HepG2 (cell line): Measurements from ENCODE around the gene PCBP4. TPM values are rescaled to one million over a fixed set of nuclear protein-coding genes. Genes with fewer than 3 reads are reported as not detected.

Experiments used
- ATAC-seq: fragments of 200-7000 bp; cut with Tn5 transposase; 3 replicates; pipeline ENCODE4 v1.9.1; 2020; ENCODE audit warnings: mild to moderate bottlenecking, moderate library complexity
- BruUV-seq: library from RNA; stranded (reverse); fragments of 400-500 nt; replicated peaks from 2 replicates; lab custom pipeline; 2021; lab: Mats Ljungman, UMichigan
- CTCF ChIA-PET: fragments of 300-600 bp; formaldehyde crosslinking; extraction: SDS; loops from one replicate; lab custom pipeline; 2021; ENCODE audit warnings: low total read pairs, inconsistent platforms, low intra/inter-chr PET ratio; lab: Yijun Ruan, JAX
- POLR2A ChIA-PET: fragments of 350-600 bp; sonication (Branson Sonifier 250); formaldehyde crosslinking; loops from one replicate; lab custom pipeline; 2020; ENCODE audit warnings: antibody characterized with exemption, inconsistent platforms; lab: Yijun Ruan, JAX
- DNase-seq: peaks from one replicate; pipeline ENCODE4 v3.0.0-alpha.2; 2015; ENCODE audit warnings: low spot score
- FAIRE-seq: peaks from 3 replicates; lab custom pipeline; 2011; peaks lifted over from hg19 to GRCh38; lab: Jason Lieb, UNC
- H2AFZ ChIP-seq: one replicate; pipeline ENCODE4 v1.6.1; 2011; ENCODE audit warnings: low read length, inconsistent platforms
- H3K27ac ChIP-seq: fragments of 300-600 bp; 3 replicates; pipeline ENCODE4 v1.8.0; 2011; ENCODE audit warnings: mixed run types, mild to moderate bottlenecking, mixed read lengths, low read length, inconsistent platforms; ENCODE audit not compliant: insufficient read depth; ENCODE audit errors: extremely low read length
- H3K27me3 ChIP-seq, 2 experiments: fragments of 200-600 bp in 1 of 2; 2 replicates in 1 of 2; 3 replicates in 1 of 2; pipeline versions ENCODE4 v1.6.0 to v1.8.0; 2011; ENCODE audit warnings: low read length in 2 of 2, mild to moderate bottlenecking in 2 of 2, moderate library complexity in 2 of 2, inconsistent platforms in 1 of 2; ENCODE audit not compliant: insufficient read depth in 2 of 2, control insufficient read depth in 1 of 2
- H3K36me3 ChIP-seq, 2 experiments: fragments of 200-600 bp in 1 of 2; replicated peaks in 1 of 2; 2 replicates in 1 of 2; 3 replicates in 1 of 2; pipeline versions ENCODE4 v1.5.1 to v1.8.0; 2011; ENCODE audit warnings: low read length in 2 of 2, inconsistent platforms in 1 of 2; ENCODE audit not compliant: insufficient read depth in 2 of 2, control insufficient read depth in 1 of 2
- H3K4me1 ChIP-seq: 2 replicates; pipeline ENCODE4 v1.5.1; 2012; ENCODE audit warnings: low read length, inconsistent platforms; ENCODE audit not compliant: insufficient read depth
- H3K4me2 ChIP-seq: 2 replicates; pipeline ENCODE4 v1.6.0; 2011; ENCODE audit warnings: low read depth, low read length, inconsistent platforms
- H3K4me3 ChIP-seq, 3 experiments: fragments of 200-600 bp in 1 of 3; sonication (generic), shearing (Covaris generic) in 1 of 3; replicated peaks in 1 of 3; 2 replicates each; pipeline ENCODE4 v1.5.1; 2011 to 2016; ENCODE audit warnings: low read length in 3 of 3, inconsistent platforms in 2 of 3, low read depth in 2 of 3, mild to moderate bottlenecking in 2 of 3, control low read depth in 1 of 3, mixed read lengths in 1 of 3; ENCODE audit not compliant: insufficient read depth in 1 of 3
- H3K79me2 ChIP-seq: one replicate; pipeline ENCODE4 v1.6.1; 2011; ENCODE audit warnings: low read length, inconsistent platforms; ENCODE audit not compliant: insufficient read depth
- H3K9ac ChIP-seq: 2 replicates; pipeline ENCODE4 v1.6.0; 2011; ENCODE audit warnings: mild to moderate bottlenecking, low read depth, low read length, inconsistent platforms; ENCODE audit not compliant: insufficient read depth
- H3K9me3 ChIP-seq: 2 replicates; pipeline ENCODE4 v1.5.1; 2012; ENCODE audit warnings: mild to moderate bottlenecking, low read length
- H4K20me1 ChIP-seq: 2 replicates; pipeline ENCODE4 v1.6.0; 2011; ENCODE audit warnings: inconsistent platforms, mild to moderate bottlenecking, low read length, moderate library complexity; ENCODE audit not compliant: insufficient read depth
- CBX1 ChIP-seq: IDR thresholded peaks from one replicate; pipeline ENCODE4 v1.6.1; 2016; ENCODE audit warnings: antibody characterized with exemption, low read depth
- EHMT2 ChIP-seq: fragments of 200-600 bp; sonication (generic); IDR thresholded peaks from 2 replicates; pipeline ENCODE4 v1.7.0; 2017; ENCODE audit warnings: antibody characterized with exemption, low read depth, low read length, borderline replicate concordance
- FOXA3 ChIP-seq: IDR thresholded peaks from 2 replicates; pipeline ENCODE4 v1.6.1; 2016; ENCODE audit warnings: missing genetic modification reagents, missing compliant biosample characterization
- KLF11 ChIP-seq: IDR thresholded peaks from 2 replicates; pipeline ENCODE4 v1.6.1; 2016; ENCODE audit warnings: missing compliant biosample characterization
- KLF13 ChIP-seq: sonication (generic); formaldehyde crosslinking; IDR thresholded peaks from 2 replicates; pipeline ENCODE4 v1.4.0; 2020; ENCODE audit warnings: mild to moderate bottlenecking, missing genetic modification reagents
- KLF6 ChIP-seq: IDR thresholded peaks from 2 replicates; pipeline ENCODE4 v1.8.0; 2016; ENCODE audit warnings: missing biosample characterization, missing genetic modification reagents
- KMT2A ChIP-seq: sonication (generic); formaldehyde crosslinking; IDR thresholded peaks from 2 replicates; pipeline ENCODE4 v1.4.0; 2020; ENCODE audit warnings: missing genetic modification reagents
- PPARG ChIP-seq: conservative IDR thresholded peaks from 2 replicates; pipeline ENCODE4 v1.6.1; 2016; ENCODE audit warnings: missing biosample characterization, missing genetic modification reagents
- SAP130 ChIP-seq: IDR thresholded peaks from 2 replicates; pipeline ENCODE4 v1.6.1; 2016; ENCODE audit warnings: low read depth
- SP1 ChIP-seq, 2 experiments: fragments of 450-650 bp in 1 of 2; sonication (generic) in 1 of 2; formaldehyde crosslinking in 1 of 2; IDR thresholded peaks; 2 replicates each; pipeline versions ENCODE4 v1.4.0 to v1.6.1; 2016 to 2020; ENCODE audit warnings: missing genetic modification reagents in 1 of 2
- SRSF9 ChIP-seq: fragments of 200-400 bp; formaldehyde crosslinking; IDR thresholded peaks from 2 replicates; pipeline ENCODE4 v1.6.1; 2018; ENCODE audit warnings: borderline replicate concordance, mild to moderate bottlenecking, low read depth, low read length; ENCODE audit not compliant: insufficient read depth, poor library complexity, severe bottlenecking
- ZNF124 ChIP-seq: sonication (generic); formaldehyde crosslinking; IDR thresholded peaks from 2 replicates; pipeline ENCODE4 v1.4.0; 2020; ENCODE audit warnings: missing genetic modification reagents
- WGBS: methylation state at CpG from one replicate; pipeline ENCODE4 v1.1.6; 2017; ENCODE audit warnings: low lambda C conversion rate; 5-methylcytosine and 5-hydroxymethylcytosine counted together
- in situ Hi-C: cut with HindIII; loops from 2 replicates; pipeline ENCODE4 v1.10.0; 2017; ENCODE audit warnings: low pct_unique_long_range_greater_than_20kb; ENCODE audit not compliant: extremely low pct_ligation_motif_present
- intact Hi-C: fragments of 100-400 bp; cut with micrococcal nuclease; formaldehyde crosslinking; loops from one replicate; pipeline ENCODE4 v1.10.0; 2022; ENCODE audit not compliant: unreplicated experiment
- polyA plus RNA-seq, 8 experiments: library from polyadenylated mRNA; depleted of rRNA in 3 of 8; stranded (reverse) in 7 of 8; unstranded in 1 of 8; fragments of >200 nt; fragmentation: Illumina TruSeq in 4 of 8; extraction: Trizol in 4 of 8; gene quantifications; 2 replicates each; pipeline versions ENCODE4 v1.2.1 to v1.2.3, GENCODE V29; 2011 to 2016; ENCODE audit warnings: low read depth in 4 of 8, missing spikeins in 1 of 8, mixed read lengths in 1 of 8; ENCODE audit not compliant: insufficient read depth in 1 of 8
- total RNA-seq, 5 experiments: library from RNA; depleted of rRNA; stranded (reverse); fragments of >200 nt; fragmentation: Illumina TruSeq; extraction: Trizol; gene quantifications; 2 replicates each; pipeline ENCODE4 v1.2.3, GENCODE V29; 2016; ENCODE audit warnings: low read depth in 1 of 5
- TF ChIP-seq, protein P1 (sequence below): sonication (generic); formaldehyde crosslinking; IDR thresholded peaks from 2 replicates; pipeline ENCODE4 v1.4.0; 2020; ENCODE audit warnings: missing genetic modification reagents
- TF ChIP-seq, protein P2 (sequence below), 2 experiments: IDR thresholded peaks; 2 replicates each; pipeline ENCODE4 v1.6.1; 2011 to 2012; ENCODE audit warnings: low read length in 2 of 2, borderline replicate concordance in 1 of 2, low read depth in 1 of 2, mild to moderate bottlenecking in 1 of 2, moderate library complexity in 1 of 2
- TF ChIP-seq, protein P3 (sequence below): sonication (generic); formaldehyde crosslinking; IDR thresholded peaks from 2 replicates; pipeline ENCODE4 v1.4.0; 2020; ENCODE audit warnings: missing genetic modification reagents, borderline replicate concordance

PCBP4 gene
- total and polyA plus RNA-seq, 2 of the 13 experiments (the other 11 are each of a cell fraction or from before 2014, with no cell fraction given), result 36.8 to 51.3 TPM

DNA sequence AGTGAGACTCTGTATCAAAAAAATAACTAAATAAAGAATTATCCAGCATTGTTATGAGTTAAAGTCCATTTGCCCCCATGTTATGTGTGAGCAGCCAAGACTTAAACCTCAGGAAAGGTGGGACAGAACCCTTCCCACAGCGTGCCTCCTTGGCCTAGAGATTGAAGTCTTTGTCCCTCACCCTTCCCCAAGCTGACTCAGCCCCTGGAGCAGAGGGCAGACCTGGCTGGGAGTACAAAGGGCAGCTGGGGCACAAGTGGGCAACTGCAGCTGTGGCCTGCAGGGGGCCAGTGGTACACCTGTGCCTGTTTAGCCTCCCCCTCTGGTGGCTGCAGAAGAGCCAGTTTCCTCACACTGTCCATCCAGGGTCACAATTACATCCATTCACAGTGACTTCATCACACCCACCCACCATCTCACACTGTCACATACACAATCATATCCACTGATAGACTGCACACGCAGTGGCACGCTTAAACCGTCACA is 15.1 kb upstream of the PCBP4 start:
- intact Hi-C loops, result loop anchor here (2.0 kb wide), 1 partner anchor 40 kb away; the partner anchor contains the start of gene PARP3
- Histone ChIP-seq H3K27ac (peak overlapping the region; percentile 94), H3K36me3 (no peaks in the 10 kb centered on the region; a peak in 1 of 5 replicates), H3K4me2 (peak overlapping the region; percentile 98), H2AFZ (no peak overlapping the region), H3K79me2 (peaks cover 17% of the 10 kb centered on the region), H4K20me1 (no peaks in the 10 kb centered on the region), H3K9ac (peak overlapping the region; percentile 89), H3K9me3 (no peaks in the 10 kb centered on the region), H3K27me3 (no peaks in the 10 kb centered on the region), H3K4me3 (peak overlapping the region; percentile 70 to 83 (median 73)), H3K4me1 (peaks cover 51% of the 10 kb centered on the region)
- peak; percentile 93 for FAIRE-seq
- peak; percentile 91 for DNase-seq
- ATAC-seq, result peak; percentile 82
- 2% methylated on average over 4 of the region's 4 CpGs for WGBS
- in situ Hi-C loops, result no loop called here
- CTCF ChIA-PET, result interaction anchor here (2.2 to 2.6 kb wide), 2 partner anchors 8 to 40 kb away, joined by 12 to 19 read pairs; partner anchors contain the start of genes ABHD14B, PARP3 and RRP9
- TSS peak; percentile 87 for BruUV-seq
- POLR2A ChIA-PET, result interaction anchor here (0.8 to 6.4 kb wide), 12 partner anchors 9 to 311 kb away, joined by 3 to 187 read pairs (median 12); partner anchors contain the start of genes ABHD14A, ABHD14B, PARP3 and PCBP4
- TF ChIP-seq KLF11 (CRISPR knock-in tag), result peak; percentile 56; the same call in 1 of the 2 replicates
- TF ChIP-seq CBX1, result peak; percentile 80
- TF ChIP-seq KLF6 (CRISPR knock-in tag), result no peak
- no peak for TF ChIP-seq SP1 (IDR thresholded peaks at IDR 0.05)
- TF ChIP-seq SP1 (CRISPR knock-in tag; IDR thresholded peaks at IDR 0.05), result peak; percentile 68
- TF ChIP-seq, protein P1, sequence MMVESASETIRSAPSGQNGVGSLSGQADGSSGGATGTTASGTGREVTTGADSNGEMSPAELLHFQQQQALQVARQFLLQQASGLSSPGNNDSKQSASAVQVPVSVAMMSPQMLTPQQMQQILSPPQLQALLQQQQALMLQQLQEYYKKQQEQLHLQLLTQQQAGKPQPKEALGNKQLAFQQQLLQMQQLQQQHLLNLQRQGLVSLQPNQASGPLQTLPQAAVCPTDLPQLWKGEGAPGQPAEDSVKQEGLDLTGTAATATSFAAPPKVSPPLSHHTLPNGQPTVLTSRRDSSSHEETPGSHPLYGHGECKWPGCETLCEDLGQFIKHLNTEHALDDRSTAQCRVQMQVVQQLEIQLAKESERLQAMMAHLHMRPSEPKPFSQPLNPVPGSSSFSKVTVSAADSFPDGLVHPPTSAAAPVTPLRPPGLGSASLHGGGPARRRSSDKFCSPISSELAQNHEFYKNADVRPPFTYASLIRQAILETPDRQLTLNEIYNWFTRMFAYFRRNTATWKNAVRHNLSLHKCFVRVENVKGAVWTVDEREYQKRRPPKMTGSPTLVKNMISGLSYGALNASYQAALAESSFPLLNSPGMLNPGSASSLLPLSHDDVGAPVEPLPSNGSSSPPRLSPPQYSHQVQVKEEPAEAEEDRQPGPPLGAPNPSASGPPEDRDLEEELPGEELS, result peak; percentile 77; the same call in 1 of the 2 replicates
- no peak for TF ChIP-seq EHMT2
- 0 out of 2 replicates have a peak, but pooled peaks have one; percentile 54 for TF ChIP-seq KMT2A
- TF ChIP-seq, protein P2, sequence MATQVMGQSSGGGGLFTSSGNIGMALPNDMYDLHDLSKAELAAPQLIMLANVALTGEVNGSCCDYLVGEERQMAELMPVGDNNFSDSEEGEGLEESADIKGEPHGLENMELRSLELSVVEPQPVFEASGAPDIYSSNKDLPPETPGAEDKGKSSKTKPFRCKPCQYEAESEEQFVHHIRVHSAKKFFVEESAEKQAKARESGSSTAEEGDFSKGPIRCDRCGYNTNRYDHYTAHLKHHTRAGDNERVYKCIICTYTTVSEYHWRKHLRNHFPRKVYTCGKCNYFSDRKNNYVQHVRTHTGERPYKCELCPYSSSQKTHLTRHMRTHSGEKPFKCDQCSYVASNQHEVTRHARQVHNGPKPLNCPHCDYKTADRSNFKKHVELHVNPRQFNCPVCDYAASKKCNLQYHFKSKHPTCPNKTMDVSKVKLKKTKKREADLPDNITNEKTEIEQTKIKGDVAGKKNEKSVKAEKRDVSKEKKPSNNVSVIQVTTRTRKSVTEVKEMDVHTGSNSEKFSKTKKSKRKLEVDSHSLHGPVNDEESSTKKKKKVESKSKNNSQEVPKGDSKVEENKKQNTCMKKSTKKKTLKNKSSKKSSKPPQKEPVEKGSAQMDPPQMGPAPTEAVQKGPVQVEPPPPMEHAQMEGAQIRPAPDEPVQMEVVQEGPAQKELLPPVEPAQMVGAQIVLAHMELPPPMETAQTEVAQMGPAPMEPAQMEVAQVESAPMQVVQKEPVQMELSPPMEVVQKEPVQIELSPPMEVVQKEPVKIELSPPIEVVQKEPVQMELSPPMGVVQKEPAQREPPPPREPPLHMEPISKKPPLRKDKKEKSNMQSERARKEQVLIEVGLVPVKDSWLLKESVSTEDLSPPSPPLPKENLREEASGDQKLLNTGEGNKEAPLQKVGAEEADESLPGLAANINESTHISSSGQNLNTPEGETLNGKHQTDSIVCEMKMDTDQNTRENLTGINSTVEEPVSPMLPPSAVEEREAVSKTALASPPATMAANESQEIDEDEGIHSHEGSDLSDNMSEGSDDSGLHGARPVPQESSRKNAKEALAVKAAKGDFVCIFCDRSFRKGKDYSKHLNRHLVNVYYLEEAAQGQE (IDR thresholded peaks at IDR 0.05; ENCODE audit: borderline replicate concordance in 1 of 2, low read depth in 1 of 2, low read length in 2 of 2), result no peak; a peak in 1 of 4 replicates
- TF ChIP-seq KLF13, result no peak
- peak; percentile 67; the same call in 1 of the 2 replicates for TF ChIP-seq FOXA3 (CRISPR knock-in tag)
- TF ChIP-seq ZNF124 (CRISPR knock-in tag), result peak; percentile 67; the same call in 1 of the 2 replicates
- TF ChIP-seq SAP130 (CRISPR knock-in tag), result peak; percentile 92
- TF ChIP-seq, protein P3, sequence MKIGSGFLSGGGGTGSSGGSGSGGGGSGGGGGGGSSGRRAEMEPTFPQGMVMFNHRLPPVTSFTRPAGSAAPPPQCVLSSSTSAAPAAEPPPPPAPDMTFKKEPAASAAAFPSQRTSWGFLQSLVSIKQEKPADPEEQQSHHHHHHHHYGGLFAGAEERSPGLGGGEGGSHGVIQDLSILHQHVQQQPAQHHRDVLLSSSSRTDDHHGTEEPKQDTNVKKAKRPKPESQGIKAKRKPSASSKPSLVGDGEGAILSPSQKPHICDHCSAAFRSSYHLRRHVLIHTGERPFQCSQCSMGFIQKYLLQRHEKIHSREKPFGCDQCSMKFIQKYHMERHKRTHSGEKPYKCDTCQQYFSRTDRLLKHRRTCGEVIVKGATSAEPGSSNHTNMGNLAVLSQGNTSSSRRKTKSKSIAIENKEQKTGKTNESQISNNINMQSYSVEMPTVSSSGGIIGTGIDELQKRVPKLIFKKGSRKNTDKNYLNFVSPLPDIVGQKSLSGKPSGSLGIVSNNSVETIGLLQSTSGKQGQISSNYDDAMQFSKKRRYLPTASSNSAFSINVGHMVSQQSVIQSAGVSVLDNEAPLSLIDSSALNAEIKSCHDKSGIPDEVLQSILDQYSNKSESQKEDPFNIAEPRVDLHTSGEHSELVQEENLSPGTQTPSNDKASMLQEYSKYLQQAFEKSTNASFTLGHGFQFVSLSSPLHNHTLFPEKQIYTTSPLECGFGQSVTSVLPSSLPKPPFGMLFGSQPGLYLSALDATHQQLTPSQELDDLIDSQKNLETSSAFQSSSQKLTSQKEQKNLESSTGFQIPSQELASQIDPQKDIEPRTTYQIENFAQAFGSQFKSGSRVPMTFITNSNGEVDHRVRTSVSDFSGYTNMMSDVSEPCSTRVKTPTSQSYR (CRISPR knock-in tag), result peak; percentile 72; the same call in 1 of the 2 replicates
- TF ChIP-seq PPARG (CRISPR knock-in tag), result peak; percentile 86
- TF ChIP-seq SRSF9, result no peak
